OCI-LY7 (cell line): Measurements from ENCODE around the gene MAPK4. TPM values are rescaled to one million over a fixed set of nuclear protein-coding genes. Genes with fewer than 3 reads are reported as not detected.

Source experiments
- BruUV-seq: library from RNA; stranded (reverse); fragments of 400-500 nt; replicated peaks from 2 replicates; lab custom pipeline; 2021; lab: Mats Ljungman, UMichigan
- CTCF ChIA-PET: fragments of 300-600 bp; sonication (Branson Sonifier 250); formaldehyde crosslinking; loops from one replicate; lab custom pipeline; 2022; ENCODE audit warnings: antibody characterized with exemption; ENCODE audit not compliant: unreplicated experiment; lab: Charles Lee
- POLR2A ChIA-PET: fragments of 300-600 bp; sonication (Branson Sonifier 250); formaldehyde crosslinking; loops from one replicate; lab custom pipeline; 2022; ENCODE audit warnings: antibody characterized with exemption; lab: Charles Lee
- DNase-seq: peaks from one replicate; pipeline ENCODE4 v3.0.0-alpha.2; 2015; ENCODE audit warnings: low spot score
- H2AFZ ChIP-seq: fragments of 200-600 bp; sonication (generic), shearing (Covaris generic); 2 replicates; pipeline ENCODE4 v1.6.1; 2014; ENCODE audit warnings: mild to moderate bottlenecking, antibody characterized with exemption, low read length, moderate library complexity
- H3K27ac ChIP-seq: fragments of 200-600 bp; sonication (generic); 2 replicates; pipeline ENCODE4 v1.5.1; 2014; ENCODE audit warnings: mixed run types, low read depth, mild to moderate bottlenecking, moderate library complexity, low read length, inconsistent platforms; ENCODE audit not compliant: poor library complexity, severe bottlenecking
- H3K36me3 ChIP-seq: fragments of 200-600 bp; sonication (generic); 2 replicates; pipeline ENCODE4 v1.6.1; 2014; ENCODE audit warnings: mild to moderate bottlenecking, antibody characterized with exemption, low read length, moderate library complexity, mixed read lengths; ENCODE audit not compliant: insufficient read depth
- H3K4me1 ChIP-seq: fragments of 200-600 bp; sonication (generic); 2 replicates; pipeline ENCODE4 v1.5.1; 2014; ENCODE audit warnings: mild to moderate bottlenecking, low read length; ENCODE audit not compliant: insufficient read depth, poor library complexity, severe bottlenecking
- H3K4me2 ChIP-seq: fragments of 200-600 bp; sonication (generic); 2 replicates; pipeline ENCODE4 v1.6.1; 2014; ENCODE audit warnings: mild to moderate bottlenecking, low read length
- H3K4me3 ChIP-seq: fragments of 200-600 bp; sonication (generic); 2 replicates; pipeline ENCODE4 v1.5.1; 2014; ENCODE audit warnings: mild to moderate bottlenecking, low read depth, low read length; ENCODE audit not compliant: poor library complexity, severe bottlenecking
- H3K79me2 ChIP-seq: fragments of 200-600 bp; sonication (generic); 2 replicates; pipeline ENCODE4 v1.6.1; 2016; ENCODE audit warnings: low read depth, mild to moderate bottlenecking, low read length, moderate library complexity, mixed read lengths; ENCODE audit not compliant: insufficient read depth
- H3K9me2 ChIP-seq: fragments of 200-600 bp; sonication (generic); 2 replicates; pipeline ENCODE4 v1.6.1; 2016; ENCODE audit warnings: mild to moderate bottlenecking, low read length, mixed read lengths; ENCODE audit not compliant: insufficient read depth
- H3K9me3 ChIP-seq: fragments of 200-600 bp; sonication (generic); 2 replicates; pipeline ENCODE4 v1.6.1; 2014; ENCODE audit warnings: mild to moderate bottlenecking, mixed run types, low read length, mixed read lengths
- H4K20me1 ChIP-seq: fragments of 200-600 bp; sonication (generic); 2 replicates; pipeline ENCODE4 v1.6.1; 2014; ENCODE audit warnings: mild to moderate bottlenecking, antibody characterized with exemption, low read length, moderate library complexity, mixed read lengths; ENCODE audit not compliant: insufficient read depth
- EZH2phosphoT487 ChIP-seq: fragments of 200-600 bp; sonication (generic); IDR thresholded peaks from 2 replicates; pipeline ENCODE4 v1.6.1; 2018; ENCODE audit warnings: low read depth, borderline replicate concordance, mild to moderate bottlenecking, mixed run types, antibody characterized with exemption, low read length, moderate library complexity, mixed read lengths
- intact Hi-C: fragments of 100-400 bp; cut with micrococcal nuclease; formaldehyde crosslinking; loops from one replicate; pipeline ENCODE4 v1.10.0; 2022; ENCODE audit not compliant: unreplicated experiment
- total RNA-seq, 2 experiments: library from RNA; depleted of rRNA in 1 of 2; stranded (reverse); fragments of >200 nt in 1 of 2; shearing (Covaris generic) in 1 of 2; gene quantifications; 2 replicates each; pipeline ENCODE4 v1.2.3, GENCODE V29; 2014 to 2022
- TF ChIP-seq, protein P1 (sequence below): fragments of 200-600 bp; sonication (generic); conservative IDR thresholded peaks from 2 replicates; pipeline ENCODE4 v1.5.1; 2014; ENCODE audit warnings: mild to moderate bottlenecking, antibody characterized with exemption, low read length, moderate library complexity, mixed read lengths

Gene MAPK4
- total RNA-seq, 2 experiments from 2014 or later: not detected

DNA sequence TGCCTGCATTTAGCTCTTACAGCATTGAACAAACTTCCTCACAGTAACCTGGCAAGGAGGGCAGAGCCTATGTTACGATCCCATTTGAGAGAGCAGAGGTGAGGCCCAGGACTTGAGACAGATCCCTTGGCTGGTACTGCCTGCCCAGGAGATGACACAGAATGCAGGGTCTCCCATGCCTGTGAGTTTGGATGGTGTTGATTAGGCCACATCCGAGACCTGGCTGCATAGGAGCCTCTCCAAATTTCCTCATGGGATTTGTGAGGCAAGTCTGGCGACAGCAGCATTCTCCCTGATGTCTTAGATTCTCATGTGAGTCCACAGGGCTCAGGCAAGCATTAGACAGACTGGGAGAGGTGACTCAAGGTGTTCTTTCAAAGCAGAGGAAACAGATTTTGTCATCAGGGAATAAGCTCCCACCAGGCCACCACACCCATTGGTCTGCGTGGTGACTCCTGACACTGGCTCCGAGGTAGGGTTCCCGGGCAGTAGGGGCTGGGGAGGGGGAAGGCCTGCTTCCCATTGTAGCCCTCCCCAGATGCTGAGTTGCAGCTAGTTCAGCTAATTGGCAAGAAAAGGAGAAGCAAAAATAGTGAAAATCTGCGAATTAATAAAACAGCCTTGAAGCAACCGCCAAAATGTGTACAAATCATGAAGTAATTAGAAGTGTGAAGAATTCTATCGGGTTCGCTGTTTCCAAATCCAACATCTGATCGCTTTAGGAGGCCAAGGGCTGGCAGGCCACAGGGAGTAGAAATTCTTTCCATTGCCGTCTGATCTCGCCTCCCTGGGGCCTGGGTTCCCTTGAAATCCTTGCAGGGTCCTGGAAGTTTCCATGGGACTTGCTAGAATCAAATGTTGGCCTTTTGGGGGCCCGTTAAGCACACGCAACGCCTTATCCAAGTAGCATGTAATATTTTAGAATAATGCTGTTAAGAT lies 68.0 kb downstream of the MAPK4 start:
- no peaks in the 10 kb centered on the region for H3K9me3 ChIP-seq
- no TSS peak for BruUV-seq
- H3K79me2 ChIP-seq: no peaks in the 10 kb centered on the region
- intact Hi-C loops: no loop called here
- H3K9me2 ChIP-seq: no peaks in the 10 kb centered on the region
- H4K20me1 ChIP-seq: no peaks in the 10 kb centered on the region
- CTCF ChIA-PET: no interaction called here
- H3K4me1 ChIP-seq: no peaks in the 10 kb centered on the region
- H3K27ac ChIP-seq: no peak overlapping the region
- H2AFZ ChIP-seq: no peak overlapping the region
- H3K4me2 ChIP-seq: no peak overlapping the region
- DNase-seq: no peak
- no peak for TF ChIP-seq EZH2phosphoT487
- TF ChIP-seq, protein P1, sequence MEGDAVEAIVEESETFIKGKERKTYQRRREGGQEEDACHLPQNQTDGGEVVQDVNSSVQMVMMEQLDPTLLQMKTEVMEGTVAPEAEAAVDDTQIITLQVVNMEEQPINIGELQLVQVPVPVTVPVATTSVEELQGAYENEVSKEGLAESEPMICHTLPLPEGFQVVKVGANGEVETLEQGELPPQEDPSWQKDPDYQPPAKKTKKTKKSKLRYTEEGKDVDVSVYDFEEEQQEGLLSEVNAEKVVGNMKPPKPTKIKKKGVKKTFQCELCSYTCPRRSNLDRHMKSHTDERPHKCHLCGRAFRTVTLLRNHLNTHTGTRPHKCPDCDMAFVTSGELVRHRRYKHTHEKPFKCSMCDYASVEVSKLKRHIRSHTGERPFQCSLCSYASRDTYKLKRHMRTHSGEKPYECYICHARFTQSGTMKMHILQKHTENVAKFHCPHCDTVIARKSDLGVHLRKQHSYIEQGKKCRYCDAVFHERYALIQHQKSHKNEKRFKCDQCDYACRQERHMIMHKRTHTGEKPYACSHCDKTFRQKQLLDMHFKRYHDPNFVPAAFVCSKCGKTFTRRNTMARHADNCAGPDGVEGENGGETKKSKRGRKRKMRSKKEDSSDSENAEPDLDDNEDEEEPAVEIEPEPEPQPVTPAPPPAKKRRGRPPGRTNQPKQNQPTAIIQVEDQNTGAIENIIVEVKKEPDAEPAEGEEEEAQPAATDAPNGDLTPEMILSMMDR: no peak
- POLR2A ChIA-PET: no interaction called here
- H3K4me3 ChIP-seq: no peak overlapping the region
- no peaks in the 10 kb centered on the region for H3K36me3 ChIP-seq

DNA sequence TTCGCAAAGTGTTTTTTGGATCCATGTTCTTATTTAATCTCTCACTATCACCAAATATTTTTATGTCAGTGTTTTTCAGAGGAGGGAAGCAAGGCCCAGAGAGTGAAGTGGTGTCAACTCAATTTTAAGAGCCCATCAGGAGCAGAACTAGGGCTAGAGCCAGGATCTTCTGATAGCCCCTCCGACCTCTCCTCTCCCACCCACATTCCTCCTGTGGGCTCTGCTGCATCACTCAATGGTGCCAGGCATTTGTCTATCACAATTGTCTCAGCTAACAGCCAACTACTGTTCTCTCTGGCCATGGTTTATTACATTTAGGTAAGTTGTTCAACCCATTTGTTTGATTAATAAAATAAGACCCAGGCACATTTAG lies 68.6 kb downstream of the MAPK4 start:
- H3K4me1 ChIP-seq: no peaks in the 10 kb centered on the region
- H4K20me1 ChIP-seq: no peaks in the 10 kb centered on the region
- no peaks in the 10 kb centered on the region for H3K9me3 ChIP-seq
- H3K79me2 ChIP-seq: no peaks in the 10 kb centered on the region
- TF ChIP-seq, protein P1: no peak
- TF ChIP-seq EZH2phosphoT487: no peak
- no peak overlapping the region for H3K4me3 ChIP-seq
- CTCF ChIA-PET: no interaction called here
- POLR2A ChIA-PET: no interaction called here
- intact Hi-C loops: no loop called here
- no peak overlapping the region for H3K4me2 ChIP-seq
- DNase-seq: no peak
- no peak overlapping the region for H3K27ac ChIP-seq
- no TSS peak for BruUV-seq
- H3K36me3 ChIP-seq: no peaks in the 10 kb centered on the region
- no peaks in the 10 kb centered on the region for H3K9me2 ChIP-seq
- no peak overlapping the region for H2AFZ ChIP-seq

DNA sequence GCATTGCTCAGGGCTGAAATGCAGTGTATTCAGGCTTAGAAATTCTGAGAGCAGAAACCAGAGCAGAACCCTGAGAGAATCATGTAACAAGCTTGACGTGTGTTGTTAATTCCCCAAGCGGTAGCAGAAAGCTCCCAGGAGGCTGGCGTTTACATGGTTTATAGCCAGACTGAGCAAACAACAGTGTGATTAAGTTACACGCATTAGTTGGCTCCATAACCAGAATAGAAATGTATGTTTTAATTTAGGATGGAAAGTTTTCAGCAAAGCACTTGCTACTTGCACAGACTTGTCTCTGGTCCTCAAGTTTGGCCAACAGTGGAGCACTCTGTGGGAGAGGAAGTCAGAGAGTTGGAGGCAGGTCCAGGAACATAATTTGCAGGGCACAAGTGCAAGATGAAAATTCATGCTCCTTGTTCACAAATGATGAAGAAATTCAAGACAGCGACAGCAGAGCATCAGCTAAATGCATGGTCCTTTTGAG lies 69.3 kb downstream of the MAPK4 start:
- no TSS peak for BruUV-seq
- H3K79me2 ChIP-seq: no peaks in the 10 kb centered on the region
- no peak overlapping the region for H3K27ac ChIP-seq
- no peak for DNase-seq
- no peak overlapping the region for H3K4me3 ChIP-seq
- H4K20me1 ChIP-seq: no peaks in the 10 kb centered on the region
- ChIA-PET CTCF (no interaction called here), POLR2A (no interaction called here)
- no peaks in the 10 kb centered on the region for H3K9me3 ChIP-seq
- H3K4me2 ChIP-seq: no peak overlapping the region
- no peaks in the 10 kb centered on the region for H3K4me1 ChIP-seq
- TF ChIP-seq, protein P1: no peak
- TF ChIP-seq EZH2phosphoT487: no peak
- H2AFZ ChIP-seq: no peak overlapping the region
- no peaks in the 10 kb centered on the region for H3K36me3 ChIP-seq
- no peaks in the 10 kb centered on the region for H3K9me2 ChIP-seq
- intact Hi-C loops: no loop called here
